NCI-H146 treated with DMSO at 0.1 percent for 48 hours (cell line): ENCODE results near the gene MYH14.
"Not testable (repeated sequence)": the region's sequence is repeated elsewhere in the genome, so short reads cannot be mapped to it uniquely, and the experiment has no call there.

Source experiments
- DNase-seq: peaks from one replicate; lab custom pipeline; 2025; ENCODE audit not compliant: unreplicated experiment; lab: John Stamatoyannopoulos, UW

MYH14 gene

DNA sequence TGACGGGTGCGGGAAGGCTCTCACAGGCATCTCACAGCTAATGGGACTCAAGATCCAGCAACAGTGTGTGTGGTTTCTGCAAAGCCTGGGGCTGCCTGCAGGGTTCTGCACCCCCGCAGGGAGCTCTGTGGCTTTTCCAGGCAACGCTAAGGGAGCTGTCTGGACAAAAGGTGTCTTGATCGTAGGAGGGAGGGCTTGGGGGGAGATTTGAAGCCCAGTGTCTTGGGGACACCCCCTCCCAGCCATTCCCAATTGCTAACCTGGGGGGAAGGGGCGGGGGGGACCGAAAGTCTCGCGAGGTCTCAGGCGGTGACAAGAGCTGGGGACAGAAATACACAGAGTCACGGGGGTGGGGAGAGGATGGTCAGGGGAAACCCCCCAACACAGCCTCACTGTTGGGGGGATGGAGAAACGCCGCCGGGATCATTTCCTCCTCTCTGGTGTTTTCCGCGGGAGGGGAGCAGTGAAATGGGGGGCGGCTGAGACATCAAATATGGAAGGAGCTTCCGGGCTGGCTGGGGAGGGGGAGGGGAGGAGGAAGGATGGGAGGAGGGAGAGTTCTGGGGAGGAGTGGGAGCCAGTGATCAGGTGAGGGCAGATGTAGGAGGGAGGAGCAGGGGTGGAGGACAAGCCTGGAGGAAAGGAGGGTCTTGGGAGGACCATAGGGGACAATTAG is 112.5 kb downstream of the MYH14 start:
- peak; percentile 65 for DNase-seq

DNA sequence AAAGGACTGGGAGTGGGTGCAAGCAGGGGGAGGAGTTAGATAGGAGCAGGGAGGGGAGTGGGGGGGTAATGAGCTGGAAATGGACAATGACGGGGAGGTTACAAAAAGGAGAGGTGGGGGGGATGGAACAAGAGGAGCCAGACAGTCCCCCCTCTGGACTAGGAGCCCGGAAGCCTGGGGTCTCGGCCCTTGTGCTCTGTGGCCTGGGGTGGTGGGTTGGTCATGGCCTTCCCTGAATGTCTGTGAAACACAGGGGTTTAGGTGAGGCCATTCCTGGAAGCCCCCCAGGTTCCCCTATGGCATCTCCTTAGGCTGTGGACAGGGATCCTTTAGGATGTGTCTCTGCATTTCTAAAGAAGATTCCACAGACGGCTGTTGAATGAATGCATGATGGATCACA is 113.7 kb downstream of the MYH14 start:
- no peak for DNase-seq

- DNase-seq, result no peak
Measured at GRCh38 chr19:50318438-50318837, 115.0 kb downstream of the MYH14 start.

DNA sequence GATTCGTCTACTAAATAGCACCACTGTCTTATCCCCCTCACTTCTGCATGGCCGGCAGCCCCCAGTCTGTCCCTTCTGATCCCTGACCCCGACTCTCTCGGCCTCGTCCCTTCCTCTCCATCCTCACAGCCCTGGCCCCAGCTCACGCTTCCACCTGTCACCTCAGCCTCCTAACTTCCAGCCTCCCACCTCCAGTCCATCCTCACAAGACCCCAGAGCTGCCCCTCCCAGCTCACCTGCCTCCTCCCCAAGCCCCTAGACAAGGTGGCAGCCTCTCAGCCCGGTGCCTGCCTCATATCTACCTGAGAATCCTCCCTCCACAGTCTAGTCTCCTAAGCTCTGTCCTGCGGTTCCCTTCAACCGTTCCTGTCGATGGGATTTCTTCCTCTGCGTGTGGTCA is 115.7 kb downstream of the MYH14 start:
- no peak for DNase-seq

- no peak for DNase-seq
Measured at GRCh38 chr19:50320051-50320450, 116.6 kb downstream of the MYH14 start.

GRCh38 chr19:50320596-50320995 is 117.2 kb downstream of the MYH14 start:
- no peak for DNase-seq

DNA sequence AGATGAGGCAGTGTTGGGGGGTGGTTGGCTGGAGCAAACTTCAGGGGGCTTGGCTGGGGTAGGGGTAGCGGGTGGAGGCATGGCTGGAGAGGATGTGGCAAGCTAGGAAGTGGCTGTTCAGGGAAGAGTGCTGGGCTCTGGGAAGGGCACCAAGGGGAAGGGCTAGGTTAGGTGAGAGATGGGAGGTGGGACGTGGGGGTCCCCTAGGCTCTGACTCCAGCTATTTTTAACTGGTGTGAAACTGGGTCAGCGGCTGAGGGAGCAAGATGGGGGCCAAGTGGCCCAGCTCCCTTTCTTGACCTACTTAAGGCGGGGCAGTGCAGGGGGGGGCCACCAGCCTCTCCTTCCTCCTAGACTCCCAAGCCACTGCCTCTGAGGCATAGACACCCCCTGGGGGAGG is 118.4 kb downstream of the MYH14 start:
- no peak for DNase-seq

DNA sequence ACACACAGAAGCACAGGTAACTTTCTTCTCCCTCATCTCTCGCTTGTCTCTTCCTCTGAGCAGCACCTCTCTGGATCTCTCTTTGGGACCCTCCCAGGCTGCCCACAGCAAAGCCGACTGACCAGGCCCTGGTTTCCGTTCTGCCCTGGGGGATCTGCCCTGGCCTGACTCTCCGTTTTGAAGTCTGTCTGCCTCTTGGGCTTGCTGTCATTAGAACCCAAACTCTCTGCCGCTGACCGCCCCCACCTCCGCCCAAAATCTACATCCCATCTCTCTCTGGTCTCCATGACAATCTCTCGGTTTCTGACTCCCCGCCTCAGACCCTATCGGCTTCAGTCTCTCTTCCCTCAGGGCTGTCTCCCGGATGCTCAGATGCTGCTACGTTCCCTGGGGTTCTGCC is 118.8 kb downstream of the MYH14 start:
- no peak for DNase-seq

- DNase-seq, result no peak
Measured at GRCh38 chr19:50322931-50323781, 119.7 kb downstream of the MYH14 start.

DNA sequence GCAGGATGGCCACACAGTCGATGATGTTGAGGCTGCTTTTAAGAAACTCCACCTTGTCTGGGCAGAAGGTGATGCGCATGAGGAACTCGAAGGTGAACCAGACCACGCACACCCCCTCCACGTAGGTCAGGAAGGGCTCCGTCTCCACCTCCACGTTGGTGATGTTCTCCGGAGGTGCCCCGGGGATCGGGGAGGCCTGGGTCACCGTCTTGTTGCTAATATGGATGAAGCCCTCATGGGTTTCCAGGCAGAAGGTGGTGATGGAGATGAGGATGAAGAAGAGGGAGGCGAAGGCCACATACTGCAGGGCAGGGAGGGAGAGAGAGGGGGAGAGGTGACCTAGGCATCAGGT is 120.3 kb downstream of the MYH14 start:
- no peak for DNase-seq

- DNase-seq, result no peak
Measured at GRCh38 chr19:50324331-50324730, 120.9 kb downstream of the MYH14 start.

DNA sequence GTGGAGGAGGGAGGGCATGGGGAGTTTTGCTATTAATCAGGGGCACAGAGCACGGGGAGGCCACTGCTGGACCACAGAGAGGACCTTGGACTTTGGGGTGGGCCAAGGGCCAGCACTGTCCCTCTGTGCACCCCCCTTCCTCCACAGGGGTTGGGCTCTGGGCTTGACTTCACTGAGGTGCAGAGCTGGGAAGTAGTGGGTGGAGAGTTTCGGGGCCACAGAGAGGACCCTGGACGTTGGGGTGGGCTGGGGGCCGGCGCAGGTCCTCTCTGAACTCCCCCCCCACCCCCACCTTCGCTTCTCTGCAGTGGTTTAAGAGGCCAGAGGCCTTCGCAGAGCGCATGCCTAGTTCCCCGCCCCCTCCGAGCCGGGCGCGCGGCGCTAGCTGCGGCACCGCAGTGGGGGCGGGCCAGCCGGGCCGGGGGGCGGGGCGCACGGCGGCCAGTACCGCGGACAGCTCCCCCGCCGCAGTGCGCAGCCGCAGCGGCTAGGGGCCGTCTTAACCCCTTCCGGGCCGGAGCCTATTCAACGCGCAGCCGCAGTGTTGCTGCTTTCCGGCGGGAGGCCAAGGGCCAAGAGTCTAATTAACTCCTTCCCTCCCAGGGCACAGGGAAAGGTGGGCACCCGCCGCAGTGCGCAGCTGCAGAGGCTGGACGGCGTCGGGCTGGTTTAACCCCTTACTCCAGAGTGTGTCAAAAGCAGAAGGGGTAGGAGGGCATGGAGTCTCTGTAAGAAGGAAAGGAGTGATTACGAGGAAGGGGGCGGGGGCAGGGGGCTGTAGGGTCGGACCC is 122.1 kb downstream of the MYH14 start:
- peak; percentile 83 for DNase-seq

GRCh38 chr19:50326101-50326664 is 122.8 kb downstream of the MYH14 start:
- DNase-seq, result no peak

GRCh38 chr19:50327013-50327412 is 123.6 kb downstream of the MYH14 start:
- no peak for DNase-seq

DNA sequence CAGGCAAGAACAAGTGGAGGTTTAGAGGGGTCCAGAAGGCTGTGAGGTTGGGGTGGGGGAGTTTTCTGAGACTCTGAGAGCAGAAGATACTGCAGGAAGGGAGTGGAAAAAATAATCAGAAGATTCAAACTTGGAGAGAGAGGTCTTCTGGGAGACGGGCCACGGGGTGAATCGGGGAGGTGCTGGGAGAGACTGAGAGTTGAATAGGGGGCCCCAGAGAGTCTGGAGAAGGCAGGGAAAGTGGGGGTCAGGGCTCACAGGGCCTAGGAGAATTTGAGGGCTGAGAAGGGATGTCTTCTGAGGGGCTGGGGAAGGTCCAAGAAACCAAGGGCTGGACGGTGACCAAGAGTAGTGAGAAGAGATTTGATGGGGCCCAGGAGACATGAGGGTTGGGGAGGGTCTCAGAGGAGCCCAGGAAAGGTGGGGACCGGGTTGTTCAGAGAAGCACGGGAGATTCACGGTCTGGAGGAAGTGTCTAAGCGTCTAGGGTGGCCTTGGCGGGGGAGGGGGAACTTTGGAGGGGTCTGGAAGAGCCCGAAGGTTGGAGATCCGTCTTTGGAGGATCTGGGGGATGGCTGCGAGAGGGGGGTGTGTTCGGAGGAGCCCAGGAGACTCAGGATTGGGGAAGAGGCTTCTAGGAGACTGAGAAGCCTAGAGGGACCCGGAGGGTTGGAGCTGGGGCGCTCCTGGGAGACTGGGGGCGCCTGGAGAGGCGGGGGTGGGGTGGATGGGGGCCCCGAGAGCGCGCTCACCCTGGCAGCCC is 124.2 kb downstream of the MYH14 start:
- no peak for DNase-seq

GRCh38 chr19:50328224-50328872 is 124.9 kb downstream of the MYH14 start:
- peak; percentile 32 for DNase-seq

DNA sequence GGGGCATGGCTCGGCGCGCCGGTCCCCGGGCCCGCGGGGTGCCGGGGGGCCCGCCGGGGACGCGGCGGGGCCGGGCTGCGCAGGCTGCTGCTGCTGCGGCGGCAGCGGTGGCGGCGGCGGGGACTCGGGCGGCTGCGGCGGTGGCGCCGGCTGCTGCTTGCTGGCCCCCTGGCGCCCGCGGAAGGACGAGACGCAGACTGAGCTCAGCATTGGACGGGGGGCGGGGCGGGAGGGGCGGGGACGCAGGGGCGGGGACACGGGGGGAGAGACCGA is 125.4 kb downstream of the MYH14 start:
- no peak for DNase-seq

- peak; percentile 100 for DNase-seq
Measured at GRCh38 chr19:50329146-50329925, 125.9 kb downstream of the MYH14 start, which contains the start of gene KCNC3. Gene KCNC3 (minus strand): TSS chr19:50329377. CDS start chr19:50329082, 295 bp downstream.

GRCh38 chr19:50329926-50330294 is 126.5 kb downstream of the MYH14 start:
- not testable (repeated sequence) for DNase-seq
